Measurements from ENCODE around the gene LCE1A. TPM values are rescaled to one million over a fixed set of nuclear protein-coding genes. Genes with fewer than 3 reads are reported as not detected.

The LCE1A gene
- not detected for total RNA-seq

- DNase-seq (ENCODE audit: low read depth in 2 of 3, low spot score in 2 of 3): no peak
Observed at GRCh38 chr1:152827173-152827572, at the start of gene LCE1A. TSS of gene LCE1A (plus strand) at chr1:152827473. CDS start at chr1:152827473, 0 bp downstream.

DNA sequence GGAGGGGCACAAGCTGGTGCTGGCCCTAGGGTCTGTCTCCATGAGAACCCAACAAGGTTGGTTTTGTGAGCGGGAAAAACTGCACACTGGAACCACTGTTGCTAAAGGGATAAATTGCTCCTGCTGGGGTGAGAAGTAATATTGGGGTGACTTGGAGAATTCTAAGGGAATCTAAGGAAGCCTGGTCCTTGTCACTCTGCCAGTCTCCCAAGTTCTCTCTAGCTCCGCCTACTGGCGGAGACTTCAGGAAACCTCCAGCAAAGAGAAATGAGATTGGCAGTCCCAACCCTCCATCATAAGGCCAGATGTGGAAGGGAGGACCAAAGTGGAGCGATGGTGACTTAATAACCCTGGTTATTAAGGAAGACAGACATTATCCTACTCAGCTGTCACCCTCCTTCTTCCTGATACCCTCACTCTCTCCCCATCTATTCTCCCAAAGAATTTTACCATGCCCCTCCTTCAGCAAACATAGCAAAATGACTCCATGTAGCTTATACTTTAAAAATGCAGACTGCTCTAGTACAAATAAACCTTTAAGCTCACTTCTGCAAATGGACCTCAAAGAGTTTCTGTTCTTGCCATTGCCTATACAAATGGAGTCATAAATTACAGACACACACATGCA lies 49.6 kb upstream of the LCE1A start:
- no peak for DNase-seq (ENCODE audit: low read depth in 2 of 3, low spot score in 2 of 3)

GRCh38 chr1:152783095-152783494 lies 44.2 kb upstream of the LCE1A start:
- no peak for DNase-seq (ENCODE audit: low read depth in 2 of 3, low spot score in 2 of 3)

DNA sequence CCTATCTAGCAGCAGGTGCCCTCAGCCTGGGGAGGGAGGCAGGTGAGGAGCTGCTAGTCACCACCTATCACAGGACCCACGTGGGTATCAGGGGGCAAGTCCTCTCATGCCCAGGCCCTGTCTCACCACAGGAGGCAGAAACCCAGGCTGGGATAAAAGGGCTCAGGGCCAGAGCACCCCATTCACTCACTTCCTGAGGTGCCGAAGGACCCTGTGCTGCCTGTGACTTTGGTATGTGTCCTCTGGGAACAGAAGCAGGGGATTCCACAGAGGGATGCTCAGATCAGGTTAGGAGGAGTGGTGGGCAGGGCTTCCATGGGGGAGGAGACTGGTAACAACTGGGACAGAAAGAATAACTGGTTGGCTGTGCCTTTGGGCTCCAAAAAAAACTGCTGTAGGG lies 41.2 kb upstream of the LCE1A start, which contains the start of gene LCE1E:
LCE1E (plus strand) TSS at position 181 of the 400 bp plus-strand sequence. CDS start 1,043 bp downstream, outside the sequence.
- DNase-seq (ENCODE audit: low read depth in 2 of 3, low spot score in 2 of 3): no peak

DNA sequence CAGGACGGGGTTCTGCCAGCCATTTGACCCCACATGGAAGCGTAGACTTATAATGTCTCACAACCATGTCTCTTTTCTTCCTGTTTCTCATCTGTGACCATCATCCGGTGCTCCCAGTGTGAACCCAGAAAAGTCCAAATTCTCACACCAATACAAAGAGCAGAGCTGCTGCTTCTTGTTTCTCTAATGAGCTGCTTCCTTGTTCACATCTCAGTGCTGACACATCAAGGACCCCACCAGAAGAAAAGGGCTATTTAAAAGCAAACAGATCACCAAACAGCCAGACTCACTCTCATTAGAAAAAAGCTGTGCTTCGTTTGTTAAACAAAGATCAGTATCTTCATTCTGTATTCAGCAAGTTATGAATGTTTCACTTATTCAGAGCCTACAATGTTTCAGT lies 31.6 kb upstream of the LCE1A start:
- DNase-seq (ENCODE audit: low read depth in 2 of 3, low spot score in 2 of 3): no peak

GRCh38 chr1:152796421-152796820 lies 30.9 kb upstream of the LCE1A start, which contains the start of gene LCE1D:
TSS of gene LCE1D (plus strand) at chr1:152796721. CDS start at chr1:152797795, 1,074 bp downstream.
- no peak for DNase-seq (ENCODE audit: low read depth in 2 of 3, low spot score in 2 of 3)

DNA sequence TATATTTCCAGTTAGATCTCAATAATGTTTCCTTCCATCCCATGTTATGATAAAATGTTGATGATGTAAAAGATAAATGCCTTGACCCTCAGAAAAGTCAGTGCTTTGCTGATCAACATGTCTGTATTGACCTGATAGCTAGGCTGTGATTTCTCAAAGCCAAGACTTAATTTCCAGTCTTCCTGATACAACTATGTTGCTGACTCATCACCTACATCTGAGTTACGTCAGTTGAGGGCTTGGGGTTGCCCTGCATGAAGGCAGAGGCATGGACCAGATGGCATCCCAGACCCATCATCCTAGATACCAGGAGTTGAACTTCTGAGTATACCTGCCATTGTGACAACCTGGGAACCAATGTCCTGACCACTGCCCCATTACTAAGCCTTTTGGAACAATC lies 25.9 kb upstream of the LCE1A start:
- no peak for DNase-seq (ENCODE audit: low read depth in 2 of 3, low spot score in 2 of 3)

- DNase-seq (ENCODE audit: low read depth in 2 of 3, low spot score in 2 of 3): no peak
Observed at GRCh38 chr1:152806576-152806975, 20.7 kb upstream of the LCE1A start, which contains the start of gene LCE1C. TSS of gene LCE1C (minus strand) at chr1:152806651. CDS start at chr1:152805478, 1,173 bp downstream.

DNA sequence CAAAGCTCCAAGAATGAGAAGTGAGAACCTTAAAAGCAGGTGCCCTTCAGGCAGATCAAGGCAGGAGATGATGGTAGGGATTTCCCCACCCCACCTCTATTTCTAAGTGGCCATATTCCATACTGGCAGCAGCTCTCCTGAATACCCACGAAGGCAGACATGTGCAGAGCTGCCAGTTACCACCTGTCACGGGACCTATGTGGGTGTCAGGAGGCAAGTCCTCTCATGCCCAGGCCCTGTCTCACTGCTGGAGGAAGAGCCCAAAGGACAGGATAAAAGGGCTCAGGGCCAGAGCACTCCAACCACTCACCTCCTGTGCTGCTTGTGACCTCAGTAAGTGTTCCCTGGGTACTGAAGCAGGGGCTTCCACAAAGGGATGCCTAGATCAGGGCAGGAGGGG lies 16.2 kb upstream of the LCE1A start:
- DNase-seq (ENCODE audit: low read depth in 2 of 3, low spot score in 2 of 3): no peak

GRCh38 chr1:152811671-152812070 lies 15.6 kb upstream of the LCE1A start, which contains the start of gene LCE1B:
TSS of gene LCE1B (plus strand) at chr1:152811971. CDS start at chr1:152812447, 476 bp downstream.
- DNase-seq (ENCODE audit: low read depth in 2 of 3, low spot score in 2 of 3): no peak

DNA sequence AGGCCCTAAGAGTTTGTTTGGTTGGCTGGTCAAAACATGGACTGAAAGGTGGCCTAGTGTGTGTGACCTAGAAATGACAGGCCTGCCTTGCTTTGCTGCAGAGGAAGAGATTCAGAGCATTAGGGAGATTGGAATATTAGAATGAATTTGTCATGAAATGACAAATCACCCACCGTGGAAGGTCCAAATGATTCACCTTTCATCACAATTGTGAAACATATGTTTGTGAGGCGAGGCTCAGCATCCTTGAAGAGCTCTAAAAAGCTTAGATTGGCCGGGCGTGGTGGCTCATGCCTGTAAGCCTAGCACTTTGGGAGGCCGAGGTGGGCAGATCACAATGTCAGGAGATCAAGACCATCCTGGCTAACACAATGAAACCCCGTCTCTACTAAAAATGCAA lies 10.0 kb upstream of the LCE1A start:
- no peak for DNase-seq (ENCODE audit: low read depth in 2 of 3, low spot score in 2 of 3)

DNA sequence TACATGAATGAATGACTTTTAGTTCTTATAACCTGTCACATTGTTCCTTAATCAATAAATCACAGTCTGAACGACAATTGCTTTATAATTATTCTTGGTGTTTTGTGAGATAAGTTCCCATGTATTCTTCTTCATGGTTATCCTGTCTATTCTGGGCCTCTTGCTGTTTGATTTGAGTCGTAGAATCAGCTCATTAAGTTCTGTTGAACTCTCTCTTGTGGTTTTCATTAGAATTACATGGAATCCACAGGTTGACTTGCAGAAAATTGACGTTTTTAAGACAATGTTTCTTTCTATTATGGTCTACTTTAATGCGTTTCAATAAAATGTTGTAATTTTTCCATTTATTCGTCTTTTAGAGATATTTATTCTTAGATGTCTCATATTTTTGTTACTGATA lies 4.0 kb upstream of the LCE1A start:
- DNase-seq (ENCODE audit: low read depth in 2 of 3, low spot score in 2 of 3): no peak

- DNase-seq (ENCODE audit: low read depth in 2 of 3, low spot score in 2 of 3): no peak
Observed at GRCh38 chr1:152824964-152825363, 2.3 kb upstream of the LCE1A start.

GRCh38 chr1:152836870-152837269 lies 9.6 kb downstream of the LCE1A start:
- no peak for DNase-seq (ENCODE audit: low read depth in 2 of 3, low spot score in 2 of 3)

DNA sequence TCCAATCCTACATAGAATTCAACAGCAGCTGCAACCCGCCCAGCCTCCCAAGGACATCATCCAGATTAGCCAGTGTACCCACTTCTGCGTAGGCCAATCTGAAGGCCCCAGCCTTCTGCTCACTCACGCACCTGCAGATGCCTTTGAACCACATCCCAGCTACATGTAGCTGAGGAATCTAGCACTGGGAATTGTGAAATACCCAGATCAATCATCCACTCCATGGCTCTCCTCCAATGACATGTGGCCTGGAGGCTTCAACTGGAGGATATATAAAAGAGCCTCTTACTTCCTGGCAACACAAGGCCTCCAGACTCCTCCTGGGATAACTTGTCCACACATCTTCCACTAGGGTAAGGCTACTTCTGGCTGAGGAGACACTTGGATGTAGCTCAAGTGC lies 15.3 kb downstream of the LCE1A start, which contains the start of gene LCE6A:
LCE6A (plus strand) TSS at position 301 of the 400 bp plus-strand sequence. CDS start 665 bp downstream, outside the sequence.
- no peak for DNase-seq (ENCODE audit: low read depth in 2 of 3, low spot score in 2 of 3)

DNA sequence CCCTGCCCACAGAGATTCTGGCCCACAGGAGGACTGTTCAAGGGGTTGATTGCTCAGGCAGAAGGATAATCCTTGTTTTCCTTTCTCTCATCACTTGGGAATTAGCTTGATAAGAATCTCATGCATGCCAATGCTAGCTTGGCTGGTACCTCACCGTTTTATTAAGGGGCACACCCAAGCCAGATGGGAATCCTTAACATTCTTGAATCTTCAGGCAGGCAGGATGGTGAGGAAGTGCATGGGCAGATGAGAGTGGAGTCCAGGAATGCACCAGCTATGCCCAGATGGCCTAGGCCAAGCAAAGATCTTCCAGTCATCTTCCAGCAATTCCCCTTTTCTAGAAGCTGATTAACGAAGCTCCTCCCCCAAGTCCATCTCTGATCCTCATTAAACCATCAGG lies 28.4 kb downstream of the LCE1A start:
- no peak for DNase-seq (ENCODE audit: low read depth in 2 of 3, low spot score in 2 of 3)

DNA sequence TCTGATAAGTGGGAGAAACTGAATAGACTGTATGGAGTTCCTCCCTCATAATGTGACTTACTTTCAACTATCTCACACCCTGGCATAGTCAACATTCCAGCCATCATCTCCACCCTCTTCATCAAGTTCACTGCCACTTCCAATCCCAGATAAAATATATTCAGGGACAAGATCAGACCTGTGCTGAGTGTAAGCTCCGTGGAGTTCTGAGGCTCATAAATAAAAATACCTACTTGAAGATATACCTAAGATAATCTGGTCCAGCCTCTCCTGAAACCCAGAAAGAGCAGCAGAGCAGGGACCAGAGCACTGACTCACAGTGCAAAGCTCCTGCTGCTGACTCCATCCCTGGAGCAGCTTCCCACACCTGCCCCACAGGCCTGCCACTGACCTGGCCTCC lies 30.8 kb downstream of the LCE1A start:
- DNase-seq (ENCODE audit: low read depth in 2 of 3, low spot score in 2 of 3): no peak

GRCh38 chr1:152859696-152860095 lies 32.4 kb downstream of the LCE1A start, which contains the start of gene LCE7A:
TSS of gene LCE7A (plus strand) at chr1:152859996. CDS start at chr1:152860698, 702 bp downstream.
- no peak for DNase-seq (ENCODE audit: low read depth in 2 of 3, low spot score in 2 of 3)

DNA sequence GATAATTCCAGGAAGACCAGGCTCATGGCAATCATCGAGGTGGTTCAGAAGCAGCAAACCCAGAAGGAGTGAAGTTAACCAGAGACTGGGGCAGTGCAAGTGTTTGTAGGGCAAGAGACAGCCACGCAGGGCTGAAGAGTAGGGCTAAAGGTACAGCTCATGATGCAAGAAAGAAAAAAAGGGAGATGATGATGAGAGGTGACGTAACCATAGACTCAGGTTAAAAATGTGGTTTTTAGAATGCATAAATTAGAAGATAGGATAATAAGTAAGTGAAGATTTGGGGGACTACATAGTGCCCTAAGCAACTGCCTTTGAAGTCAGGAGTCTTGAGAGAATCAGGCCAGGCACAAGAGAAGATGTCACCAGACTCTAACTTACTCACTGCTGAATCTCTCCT lies 32.9 kb downstream of the LCE1A start:
- DNase-seq (ENCODE audit: low read depth in 2 of 3, low spot score in 2 of 3): no peak

GRCh38 chr1:152861374-152861773 lies 34.1 kb downstream of the LCE1A start:
- no peak for DNase-seq (ENCODE audit: low read depth in 2 of 3, low spot score in 2 of 3)

GRCh38 chr1:152864443-152864842 lies 37.2 kb downstream of the LCE1A start:
- no peak for DNase-seq (ENCODE audit: low read depth in 2 of 3, low spot score in 2 of 3)

DNA sequence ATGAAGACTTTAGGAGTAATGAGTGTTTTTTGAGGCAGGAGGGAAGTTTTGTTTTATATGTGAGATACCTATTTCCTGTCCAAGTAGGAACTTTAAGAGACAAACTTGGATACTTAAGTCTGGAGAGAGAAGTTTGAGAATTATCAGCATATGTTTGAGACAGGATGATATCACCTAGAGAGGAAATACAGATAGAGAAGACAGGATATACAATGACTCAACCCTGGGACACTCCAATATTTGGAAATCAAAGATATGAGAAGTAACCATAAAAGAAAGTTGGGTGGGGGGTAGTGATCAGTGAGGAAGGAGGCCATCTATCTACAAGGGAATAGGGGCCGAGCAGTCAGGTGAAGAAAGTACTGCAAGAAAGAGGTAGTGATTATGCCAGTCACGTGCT lies 39.0 kb downstream of the LCE1A start:
- DNase-seq (ENCODE audit: low read depth in 2 of 3, low spot score in 2 of 3): no peak
